KMS-11 (cell line): ENCODE data around the gene CDC42BPA.
"Not testable (repeated sequence)": the region's sequence is repeated elsewhere in the genome, so short reads cannot be mapped to it uniquely, and the experiment has no call there.

Experiments
- H2AFZ ChIP-seq: fragments of 200-600 bp; sonication (generic); 2 replicates; pipeline ENCODE4 v1.6.1; 2016; ENCODE audit warnings: antibody characterized with exemption, mixed run types, low read depth
- H3K27ac ChIP-seq: fragments of 200-600 bp; sonication (generic); 2 replicates; pipeline ENCODE4 v1.6.1; 2016; ENCODE audit warnings: mild to moderate bottlenecking, mixed run types
- H3K27me3 ChIP-seq: fragments of 200-600 bp; sonication (generic); 2 replicates; pipeline ENCODE4 v1.6.1; 2017; ENCODE audit warnings: mild to moderate bottlenecking, low read depth, mixed run types, moderate library complexity; ENCODE audit not compliant: insufficient read depth
- H3K36me3 ChIP-seq: fragments of 200-600 bp; sonication (generic); 2 replicates; pipeline ENCODE4 v1.6.1; 2017; ENCODE audit warnings: mild to moderate bottlenecking, mixed run types; ENCODE audit not compliant: insufficient read depth
- H3K4me1 ChIP-seq: fragments of 200-600 bp; sonication (generic); 2 replicates; pipeline ENCODE4 v1.6.1; 2016; ENCODE audit warnings: mild to moderate bottlenecking, low read depth, mixed run types; ENCODE audit not compliant: poor library complexity, severe bottlenecking
- H3K4me2 ChIP-seq: fragments of 200-600 bp; sonication (generic); 2 replicates; pipeline ENCODE4 v1.7.0; 2016; ENCODE audit warnings: mild to moderate bottlenecking, mixed run types
- H3K4me3 ChIP-seq: fragments of 200-600 bp; sonication (generic); IDR thresholded peaks from 2 replicates; pipeline ENCODE4 v1.6.1; 2017; ENCODE audit warnings: low read depth, low read length, mixed read lengths; ENCODE audit not compliant: insufficient read depth
- H3K79me2 ChIP-seq: fragments of 200-600 bp; sonication (generic); 2 replicates; pipeline ENCODE4 v1.6.1; 2016; ENCODE audit warnings: low read depth, mixed run types; ENCODE audit not compliant: insufficient read depth
- H3K9ac ChIP-seq: fragments of 200-600 bp; sonication (generic); 2 replicates; pipeline ENCODE4 v1.6.1; 2016; ENCODE audit warnings: mild to moderate bottlenecking, mixed run types
- H4K20me1 ChIP-seq: fragments of 200-600 bp; sonication (generic); 2 replicates; pipeline ENCODE4 v1.6.1; 2016; ENCODE audit warnings: mild to moderate bottlenecking, mixed run types; ENCODE audit not compliant: insufficient read depth
- TF ChIP-seq, protein P1 (sequence below): fragments of 200-600 bp; sonication (generic); conservative IDR thresholded peaks from 2 replicates; pipeline ENCODE4 v1.6.1; 2017; ENCODE audit warnings: low read depth, mild to moderate bottlenecking, antibody characterized with exemption, low read length, moderate library complexity, mixed read lengths

CDC42BPA gene

DNA sequence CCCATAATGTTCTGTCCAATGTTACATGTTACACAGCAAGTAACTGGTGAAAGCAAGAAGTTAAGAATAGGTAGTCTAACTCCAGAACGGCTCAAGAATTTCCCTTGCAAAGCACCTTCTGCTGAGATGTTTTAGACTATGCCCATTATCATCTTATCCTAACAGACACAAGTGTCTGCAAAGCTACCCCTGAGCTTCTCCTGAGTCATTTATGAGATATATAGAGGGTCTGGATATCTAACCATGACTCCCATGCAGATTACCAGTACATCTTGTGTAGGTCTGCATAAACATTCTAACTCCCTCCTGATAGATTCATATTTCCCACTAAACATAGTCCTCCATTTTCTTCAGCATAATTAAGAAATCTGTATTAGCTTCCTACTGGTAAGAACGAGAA lies 206.5 kb downstream of the CDC42BPA start:
- H3K79me2 ChIP-seq, result no peaks in the 10 kb centered on the region
- no peaks in the 10 kb centered on the region for H3K4me1 ChIP-seq
- H3K9ac ChIP-seq, result no peak overlapping the region
- TF ChIP-seq, protein P1, sequence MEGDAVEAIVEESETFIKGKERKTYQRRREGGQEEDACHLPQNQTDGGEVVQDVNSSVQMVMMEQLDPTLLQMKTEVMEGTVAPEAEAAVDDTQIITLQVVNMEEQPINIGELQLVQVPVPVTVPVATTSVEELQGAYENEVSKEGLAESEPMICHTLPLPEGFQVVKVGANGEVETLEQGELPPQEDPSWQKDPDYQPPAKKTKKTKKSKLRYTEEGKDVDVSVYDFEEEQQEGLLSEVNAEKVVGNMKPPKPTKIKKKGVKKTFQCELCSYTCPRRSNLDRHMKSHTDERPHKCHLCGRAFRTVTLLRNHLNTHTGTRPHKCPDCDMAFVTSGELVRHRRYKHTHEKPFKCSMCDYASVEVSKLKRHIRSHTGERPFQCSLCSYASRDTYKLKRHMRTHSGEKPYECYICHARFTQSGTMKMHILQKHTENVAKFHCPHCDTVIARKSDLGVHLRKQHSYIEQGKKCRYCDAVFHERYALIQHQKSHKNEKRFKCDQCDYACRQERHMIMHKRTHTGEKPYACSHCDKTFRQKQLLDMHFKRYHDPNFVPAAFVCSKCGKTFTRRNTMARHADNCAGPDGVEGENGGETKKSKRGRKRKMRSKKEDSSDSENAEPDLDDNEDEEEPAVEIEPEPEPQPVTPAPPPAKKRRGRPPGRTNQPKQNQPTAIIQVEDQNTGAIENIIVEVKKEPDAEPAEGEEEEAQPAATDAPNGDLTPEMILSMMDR, result no peak
- no peaks in the 10 kb centered on the region for H3K27me3 ChIP-seq
- H3K4me3 ChIP-seq, result no peak overlapping the region
- no peak overlapping the region for H3K27ac ChIP-seq
- H2AFZ ChIP-seq, result no peak overlapping the region
- no peaks in the 10 kb centered on the region; the same call in 1 of the 2 replicates for H4K20me1 ChIP-seq
- H3K4me2 ChIP-seq, result no peak overlapping the region
- no peaks in the 10 kb centered on the region for H3K36me3 ChIP-seq

- not testable (repeated sequence) for H3K9ac ChIP-seq, H3K4me3 ChIP-seq, H3K27me3 ChIP-seq
Measured at GRCh38 chr1:227105291-227105690, 213.0 kb downstream of the CDC42BPA start.

DNA sequence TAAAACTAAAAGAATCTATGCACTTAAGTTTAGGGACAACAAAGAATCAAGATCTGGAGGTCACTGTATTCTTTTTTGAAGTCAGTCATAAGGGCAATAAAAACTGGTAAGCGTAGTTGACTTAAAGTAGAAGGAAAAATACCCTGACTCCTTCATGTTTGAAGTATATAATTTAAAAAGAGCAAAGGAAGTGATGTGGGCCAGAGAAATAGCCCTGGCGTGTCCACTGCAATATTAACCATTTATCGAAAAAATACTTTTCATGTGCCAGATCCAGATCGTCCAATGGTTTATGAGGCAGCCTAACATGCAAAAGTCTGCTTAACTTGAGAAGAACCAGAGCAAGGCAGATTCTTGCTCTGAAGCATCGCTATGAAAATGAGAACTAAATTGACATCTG lies 216.2 kb downstream of the CDC42BPA start:
- H2AFZ ChIP-seq, result no peak overlapping the region
- H3K79me2 ChIP-seq, result no peaks in the 10 kb centered on the region
- TF ChIP-seq, protein P1, result no peak

More at GRCh38 chr1:227105291-227105690, 213.0 kb downstream of the CDC42BPA start:
- not testable (repeated sequence) for H3K79me2 ChIP-seq, H3K36me3 ChIP-seq, H3K4me2 ChIP-seq, H2AFZ ChIP-seq, H3K4me1 ChIP-seq, H3K27ac ChIP-seq, H4K20me1 ChIP-seq

GRCh38 chr1:227094249-227094966 lies 223.9 kb downstream of the CDC42BPA start:
- TF ChIP-seq, protein P1, result no peak
- H3K4me2 ChIP-seq, result no peak overlapping the region
- no peaks in the 10 kb centered on the region for H3K27me3 ChIP-seq
- no peaks in the 10 kb centered on the region for H3K79me2 ChIP-seq
- no peak overlapping the region for H3K4me3 ChIP-seq
- no peaks in the 10 kb centered on the region for H3K4me1 ChIP-seq
- H3K9ac ChIP-seq, result no peak overlapping the region
- no peak overlapping the region for H3K27ac ChIP-seq
- H2AFZ ChIP-seq, result no peak overlapping the region
- no peaks in the 10 kb centered on the region for H4K20me1 ChIP-seq
- H3K36me3 ChIP-seq, result no peaks in the 10 kb centered on the region

More for the DNA sequence above, 216.2 kb downstream of the CDC42BPA start:
- Histone ChIP-seq H3K4me3 (no peak overlapping the region), H4K20me1 (no peaks in the 10 kb centered on the region), H3K9ac (no peak overlapping the region), H3K4me1 (no peaks in the 10 kb centered on the region), H3K4me2 (no peak overlapping the region), H3K27ac (no peak overlapping the region), H3K27me3 (no peaks in the 10 kb centered on the region), H3K36me3 (no peaks in the 10 kb centered on the region)

- TF ChIP-seq, protein P1, result no peak
- no peaks in the 10 kb centered on the region for H3K36me3 ChIP-seq
Measured at GRCh38 chr1:227093309-227093708, 225.0 kb downstream of the CDC42BPA start.

More at GRCh38 chr1:227093309-227093708, 225.0 kb downstream of the CDC42BPA start:
- Histone ChIP-seq H3K4me2 (no peak overlapping the region), H3K27me3 (no peaks in the 10 kb centered on the region), H4K20me1 (no peaks in the 10 kb centered on the region), H3K79me2 (no peaks in the 10 kb centered on the region), H3K27ac (no peak overlapping the region), H2AFZ (no peak overlapping the region), H3K4me1 (no peaks in the 10 kb centered on the region), H3K4me3 (no peak overlapping the region), H3K9ac (no peak overlapping the region)
